Measurements from ENCODE around the gene CSDE1.

The CSDE1 gene

GRCh38 chr1:114700036-114700600 lies 57.7 kb downstream of the CSDE1 start:
- no peak for DNase-seq

- no peak for DNase-seq
Measured at GRCh38 chr1:114696810-114697209, 61.0 kb downstream of the CSDE1 start.

GRCh38 chr1:114695430-114696058 lies 62.2 kb downstream of the CSDE1 start, which contains the start of gene AMPD1:
Gene AMPD1 (minus strand): TSS chr1:114695546. CDS start chr1:114695471, 75 bp downstream.
- DNase-seq, result no peak

GRCh38 chr1:114694540-114695310 lies 63.1 kb downstream of the CSDE1 start:
- DNase-seq, result no peak

GRCh38 chr1:114692947-114693346 lies 64.8 kb downstream of the CSDE1 start:
- DNase-seq, result no peak

- no peak for DNase-seq
Measured at GRCh38 chr1:114691061-114691460, 66.7 kb downstream of the CSDE1 start.

- DNase-seq, result no peak
Measured at GRCh38 chr1:114690148-114690547, 67.6 kb downstream of the CSDE1 start.

- DNase-seq, result no peak
Measured at GRCh38 chr1:114688526-114688925, 69.3 kb downstream of the CSDE1 start.

- no peak for DNase-seq
Measured at GRCh38 chr1:114685851-114686250, 71.9 kb downstream of the CSDE1 start.

GRCh38 chr1:114677691-114678090 lies 80.1 kb downstream of the CSDE1 start:
- DNase-seq, result no peak

- DNase-seq, result no peak
Measured at GRCh38 chr1:114676115-114676514, 81.7 kb downstream of the CSDE1 start.

- DNase-seq, result no peak
Measured at GRCh38 chr1:114671939-114672275, 85.9 kb downstream of the CSDE1 start.

GRCh38 chr1:114671011-114671938 lies 86.5 kb downstream of the CSDE1 start:
- DNase-seq, result no peak

GRCh38 chr1:114670083-114671010 lies 87.4 kb downstream of the CSDE1 start:
- peak; percentile 13 for DNase-seq

GRCh38 chr1:114669562-114670082 lies 88.2 kb downstream of the CSDE1 start, which contains the start of gene DENND2C:
Gene DENND2C (minus strand): TSS chr1:114670049. CDS start chr1:114625984, 44,065 bp downstream.
- DNase-seq, result no peak

GRCh38 chr1:114668784-114669561 lies 88.8 kb downstream of the CSDE1 start:
- DNase-seq, result no peak

- no peak for DNase-seq
Measured at GRCh38 chr1:114668373-114668772, 89.4 kb downstream of the CSDE1 start.

- no peak for DNase-seq
Measured at GRCh38 chr1:114666954-114667353, 90.8 kb downstream of the CSDE1 start.

All from COR-L47 (cell line).